Right cardiac atrium (tissue), 5 donors: ENCODE measurements around the gene ZNF681. TPM values are rescaled to one million over a fixed set of nuclear protein-coding genes. Genes with fewer than 3 reads are reported as not detected.

Experiments
- polyA plus RNA-seq: library from polyadenylated mRNA; stranded (reverse); fragments of 200-250 nt; gene quantifications from one replicate; pipeline ENCODE4 v1.2.3, GENCODE V29; 2013
- total RNA-seq, 4 donors: library from RNA; stranded (reverse); fragmentation: NEBNext Ultra II Directional; extraction: Animal tissue kit (Norgen Biotek cat#: 25700); gene quantifications; one replicate each; pipeline ENCODE4 v1.2.1, GENCODE V29; 2021
- donor health status: healthy with polysubstance abuse.
- donor health status: DM: no; HTN: yes; CAD: no.
- donor health status: DM: no; HTN: no; CAD: no.
- donor health status: DM: no; HTN: yes; CAD: no; lungs with severe emphysema.
- donor health status: DM: yes; HTN: yes; CAD: no.

ZNF681 gene
- total and polyA plus RNA-seq, 5 donors, result 0.43 to 1.3 (median 1.0) TPM

Other genes with a start within 250 kb of the ZNF681 start
- 1 to 10 TPM; 5.2 to 5.5 (median 5.3) TPM for gene ZNF675, start 71.7 kb downstream of the ZNF681 start, total RNA-seq
- 2.9 TPM for gene ZNF675, start 71.7 kb downstream of the ZNF681 start, polyA plus RNA-seq
- gene ZNF726, start 156.0 kb upstream of the ZNF681 start, total RNA-seq, result under 1 TPM; 0.17 to 0.51 (median 0.33) TPM
- gene ZNF726, start 156.0 kb upstream of the ZNF681 start, polyA plus RNA-seq, result 0.41 TPM